CD4-positive, CD25-positive, alpha-beta regulatory T cell (primary cell): ENCODE measurements around the gene MAPK7. TPM values are rescaled to one million over a fixed set of nuclear protein-coding genes. Genes with fewer than 3 reads are reported as not detected.

Experiments
- ATAC-seq, 2 donors: fragments of 150-1000 bp; cut with Tn5 transposase; one replicate each; pipeline ENCODE4 v1.10.0; 2021; ENCODE audit warnings: low read depth in 2 of 2, moderate number of reproducible peaks in 2 of 2, moderate library complexity in 1 of 2
- DNase-seq, 3 donors: peaks; one replicate each; pipeline versions ENCODE4 v3.0.0 to v3.0.0-alpha.2; 2012 to 2022; ENCODE audit warnings: mixed read lengths in 1 of 3
- H3K27ac ChIP-seq: one replicate; pipeline ENCODE4 v1.7.0; 2013; ENCODE audit warnings: mild to moderate bottlenecking, low read length; ENCODE audit not compliant: insufficient read depth, poor library complexity, severe bottlenecking
- H3K27me3 ChIP-seq: one replicate; pipeline ENCODE4 v1.7.0; 2013; ENCODE audit warnings: low read length; ENCODE audit not compliant: control insufficient read depth, insufficient read depth
- H3K36me3 ChIP-seq: one replicate; pipeline ENCODE4 v1.7.0; 2013; ENCODE audit warnings: mild to moderate bottlenecking, low read length, moderate library complexity; ENCODE audit not compliant: control insufficient read depth, insufficient read depth
- H3K4me1 ChIP-seq: 2 replicates; pipeline ENCODE4 v1.7.0; 2013; ENCODE audit warnings: mild to moderate bottlenecking, low read length; ENCODE audit not compliant: insufficient read depth, control insufficient read depth, poor library complexity, severe bottlenecking
- H3K4me3 ChIP-seq: one replicate; pipeline ENCODE4 v1.7.0; 2013; ENCODE audit warnings: low read depth, mild to moderate bottlenecking, low read length, moderate library complexity
- H3K9me3 ChIP-seq, 2 experiments: 1 replicate in 1 of 2; 2 replicates in 1 of 2; pipeline ENCODE4 v1.7.0; 2013; ENCODE audit warnings: low read length in 2 of 2, mild to moderate bottlenecking in 1 of 2, moderate library complexity in 1 of 2; ENCODE audit not compliant: control insufficient read depth in 2 of 2
- H3K27ac Mint-ChIP-seq, 3 donors: one replicate each; pipeline ENCODE4 v1.8.0; 2020 to 2022; ENCODE audit warnings: mild to moderate bottlenecking in 3 of 3, mixed read lengths in 3 of 3, moderate library complexity in 2 of 3
- H3K27me3 Mint-ChIP-seq: one replicate; pipeline ENCODE4 v1.8.0; 2022; ENCODE audit warnings: mild to moderate bottlenecking, mixed read lengths
- H3K36me3 Mint-ChIP-seq: one replicate; pipeline ENCODE4 v1.8.0; 2020; ENCODE audit warnings: mixed read lengths
- H3K4me1 Mint-ChIP-seq, 4 donors: one replicate each; pipeline ENCODE4 v1.8.0; 2020 to 2022; ENCODE audit warnings: mixed read lengths in 4 of 4, mild to moderate bottlenecking in 1 of 4
- H3K4me3 Mint-ChIP-seq, 4 donors: one replicate each; pipeline ENCODE4 v1.8.0; 2020 to 2022; ENCODE audit warnings: mild to moderate bottlenecking in 4 of 4, mixed read lengths in 4 of 4, moderate library complexity in 3 of 4
- H3K9me3 Mint-ChIP-seq, 7 donors: one replicate each; pipeline ENCODE4 v1.8.0; 2020 to 2022; ENCODE audit warnings: mixed read lengths in 7 of 7, mild to moderate bottlenecking in 3 of 7, moderate library complexity in 2 of 7
- polyA plus RNA-seq, 4 donors: library from polyadenylated mRNA; unstranded; fragments of 300-500 nt; fragmentation: Illumina TruSeq; gene quantifications; one replicate each; pipeline ENCODE4 v1.2.3, GENCODE V29; 2021
- total RNA-seq: library from RNA; stranded (reverse); gene quantifications from one replicate; pipeline ENCODE4 v1.2.3, GENCODE V29; 2022

Gene MAPK7
- total and polyA plus RNA-seq, 5 donors from 2014 or later = 3.4 to 26.0 (median 5.1) TPM

- no peak overlapping the region for H3K4me3 ChIP-seq
- H3K36me3 ChIP-seq = no peaks in the 10 kb centered on the region
- H3K27me3 Mint-ChIP-seq = no peaks in the 10 kb centered on the region
- H3K4me1 Mint-ChIP-seq = no peaks in the 10 kb centered on the region
- no peaks in the 10 kb centered on the region for H3K9me3 Mint-ChIP-seq
- no peaks in the 10 kb centered on the region for H3K4me1 ChIP-seq
- ATAC-seq (no peak), DNase-seq (no peak)
- H3K27ac ChIP-seq = no peak overlapping the region
- H3K9me3 ChIP-seq = no peaks in the 10 kb centered on the region
- no peaks in the 10 kb centered on the region for H3K27me3 ChIP-seq
- H3K4me3 Mint-ChIP-seq = no peak overlapping the region
- H3K36me3 Mint-ChIP-seq = no peaks in the 10 kb centered on the region
- no peak overlapping the region for H3K27ac Mint-ChIP-seq
Measured at GRCh38 chr17:19333132-19333440, 45.2 kb upstream of the MAPK7 start.

DNA sequence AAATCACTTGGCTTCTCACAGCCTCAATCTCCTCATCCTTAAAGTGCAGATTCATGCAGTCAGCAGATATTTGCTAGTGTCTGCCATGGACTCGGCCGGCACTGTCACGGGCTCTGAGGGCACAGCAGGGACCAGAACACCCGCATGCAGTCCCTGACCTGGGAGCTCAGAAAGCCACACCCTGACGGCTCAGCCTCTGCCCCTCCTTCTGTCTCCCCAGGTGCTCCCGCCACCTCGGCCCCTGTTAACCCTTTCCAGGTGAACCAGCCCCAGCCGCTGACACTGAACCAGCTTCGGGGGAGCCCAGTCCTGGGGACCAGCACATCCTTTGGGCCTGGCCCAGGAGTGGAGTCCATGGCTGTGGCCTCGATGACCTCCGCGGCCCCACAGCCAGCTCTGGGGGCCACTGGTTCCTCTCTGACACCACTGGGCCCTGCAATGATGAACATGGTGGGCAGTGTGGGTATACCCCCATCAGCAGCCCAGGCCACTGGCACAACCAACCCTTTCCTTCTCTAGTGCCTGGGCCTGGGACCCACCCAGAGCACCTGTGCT is 44.5 kb upstream of the MAPK7 start:
- Mint-ChIP-seq H3K27me3 (no peaks in the 10 kb centered on the region), H3K4me1 (no peaks in the 10 kb centered on the region), H3K27ac (no peak overlapping the region), H3K9me3 (no peaks in the 10 kb centered on the region), H3K36me3 (no peaks in the 10 kb centered on the region), H3K4me3 (no peak overlapping the region)
- Histone ChIP-seq H3K4me1 (no peaks in the 10 kb centered on the region), H3K4me3 (no peak overlapping the region), H3K27me3 (no peaks in the 10 kb centered on the region), H3K27ac (no peak overlapping the region), H3K36me3 (no peaks in the 10 kb centered on the region), H3K9me3 (no peaks in the 10 kb centered on the region)
- no peak for DNase-seq
- ATAC-seq = no peak

DNA sequence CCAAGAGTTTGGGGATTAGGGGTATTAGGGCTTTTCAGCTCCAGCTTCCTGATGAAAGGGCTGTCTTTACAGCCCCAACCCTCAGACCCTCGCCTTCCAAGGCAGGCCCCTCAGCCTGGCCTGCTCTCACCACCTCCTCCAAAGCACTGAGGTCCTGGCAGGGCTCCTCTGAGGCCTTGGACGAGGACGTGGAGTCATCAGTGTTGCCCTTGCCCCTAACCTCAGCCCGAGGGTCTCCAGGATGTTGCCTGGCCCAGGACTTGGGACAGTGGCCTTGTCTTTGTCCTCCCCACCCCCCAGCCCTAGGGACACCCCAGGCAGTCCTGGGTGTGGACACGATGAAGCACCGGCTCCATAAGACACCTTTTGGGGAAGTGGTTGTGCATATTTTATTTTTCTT is 44.0 kb upstream of the MAPK7 start:
- Mint-ChIP-seq H3K9me3 (no peaks in the 10 kb centered on the region), H3K27me3 (no peaks in the 10 kb centered on the region), H3K36me3 (no peaks in the 10 kb centered on the region), H3K4me3 (no peak overlapping the region), H3K27ac (no peak overlapping the region), H3K4me1 (no peaks in the 10 kb centered on the region)
- no peaks in the 10 kb centered on the region for H3K36me3 ChIP-seq
- H3K9me3 ChIP-seq = no peaks in the 10 kb centered on the region
- no peak overlapping the region for H3K4me3 ChIP-seq
- DNase-seq = no peak
- no peaks in the 10 kb centered on the region for H3K4me1 ChIP-seq
- no peak for ATAC-seq
- H3K27me3 ChIP-seq = no peaks in the 10 kb centered on the region
- no peak overlapping the region for H3K27ac ChIP-seq

- ATAC-seq = no peak
- Mint-ChIP-seq H3K27me3 (no peaks in the 10 kb centered on the region), H3K9me3 (no peaks in the 10 kb centered on the region), H3K27ac (no peak overlapping the region), H3K4me1 (no peaks in the 10 kb centered on the region), H3K4me3 (no peak overlapping the region), H3K36me3 (no peaks in the 10 kb centered on the region)
- no peaks in the 10 kb centered on the region for H3K4me1 ChIP-seq
- H3K27ac ChIP-seq = no peak overlapping the region
- H3K4me3 ChIP-seq = no peak overlapping the region
- no peak for DNase-seq
- no peaks in the 10 kb centered on the region for H3K36me3 ChIP-seq
- no peaks in the 10 kb centered on the region for H3K27me3 ChIP-seq
- H3K9me3 ChIP-seq = no peaks in the 10 kb centered on the region
Measured at GRCh38 chr17:19335951-19336631, 42.2 kb upstream of the MAPK7 start.

DNA sequence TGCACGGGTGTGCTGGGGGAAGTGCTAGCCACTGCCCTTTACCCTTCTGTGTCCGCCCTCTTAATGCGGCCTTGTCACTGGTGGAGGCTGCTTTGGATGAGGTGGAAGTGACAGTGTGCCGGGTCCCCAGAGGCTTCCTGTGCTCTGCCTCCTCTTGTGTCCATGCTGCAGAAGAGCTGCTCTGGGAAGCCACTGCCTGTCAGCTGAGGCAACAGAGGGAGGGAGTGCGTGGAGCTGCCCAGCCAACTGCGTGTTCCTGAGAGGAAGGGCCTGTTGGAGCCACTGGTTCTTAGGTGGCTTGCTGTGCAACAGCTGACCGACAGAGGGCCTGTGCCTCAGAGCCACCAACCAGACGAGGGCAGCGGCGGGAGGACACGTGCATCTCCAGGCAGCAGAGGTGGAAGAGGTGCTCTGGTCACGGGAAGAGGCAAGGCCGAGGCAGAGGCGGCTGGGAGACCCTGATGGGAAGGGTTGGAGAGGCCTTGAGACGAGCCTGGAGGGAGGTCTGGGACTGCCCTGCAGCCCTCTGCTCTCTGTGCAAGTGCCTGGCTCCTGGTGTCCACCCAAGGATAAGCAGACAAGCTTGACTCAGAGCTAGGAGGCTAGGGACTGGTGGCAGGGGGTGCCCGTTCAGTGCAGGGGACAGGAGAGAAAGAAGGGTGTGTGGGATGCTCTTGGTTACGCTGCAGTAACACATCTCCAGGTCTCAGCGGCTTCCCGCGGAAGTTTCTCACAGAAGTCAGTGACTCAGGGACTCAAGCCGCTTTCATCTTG is 41.2 kb upstream of the MAPK7 start:
- no peaks in the 10 kb centered on the region for H3K9me3 Mint-ChIP-seq
- no peaks in the 10 kb centered on the region for H3K4me1 ChIP-seq
- no peaks in the 10 kb centered on the region for H3K27me3 ChIP-seq
- no peaks in the 10 kb centered on the region for H3K9me3 ChIP-seq
- DNase-seq (no peak), ATAC-seq (no peak)
- no peak overlapping the region for H3K4me3 Mint-ChIP-seq
- no peak overlapping the region for H3K4me3 ChIP-seq
- no peaks in the 10 kb centered on the region for H3K36me3 Mint-ChIP-seq
- H3K27ac ChIP-seq = no peak overlapping the region
- no peaks in the 10 kb centered on the region for H3K36me3 ChIP-seq
- no peaks in the 10 kb centered on the region for H3K27me3 Mint-ChIP-seq
- H3K4me1 Mint-ChIP-seq = no peaks in the 10 kb centered on the region
- no peak overlapping the region for H3K27ac Mint-ChIP-seq

DNA sequence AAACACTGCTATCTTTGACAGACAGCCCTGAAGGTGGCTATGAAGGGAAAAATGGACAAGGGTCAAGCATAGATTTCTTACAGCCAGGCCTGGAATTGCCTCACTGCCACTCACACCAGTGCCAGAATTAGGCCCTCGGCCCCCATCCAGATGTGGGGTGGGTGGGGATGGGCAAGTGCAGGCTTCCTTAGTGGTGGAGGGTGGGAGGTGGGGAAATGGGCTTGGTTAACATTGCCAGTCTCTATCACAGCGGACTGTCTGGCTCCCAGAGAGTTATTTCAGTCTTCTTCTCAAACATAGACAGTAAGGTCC is 40.6 kb upstream of the MAPK7 start:
- Mint-ChIP-seq H3K27me3 (no peaks in the 10 kb centered on the region), H3K4me3 (no peak overlapping the region), H3K4me1 (no peaks in the 10 kb centered on the region), H3K9me3 (no peaks in the 10 kb centered on the region), H3K36me3 (no peaks in the 10 kb centered on the region), H3K27ac (no peak overlapping the region)
- DNase-seq (no peak), ATAC-seq (no peak)
- Histone ChIP-seq H3K36me3 (no peaks in the 10 kb centered on the region), H3K9me3 (no peaks in the 10 kb centered on the region), H3K4me1 (no peaks in the 10 kb centered on the region), H3K4me3 (no peak overlapping the region), H3K27me3 (no peaks in the 10 kb centered on the region), H3K27ac (no peak overlapping the region)

DNA sequence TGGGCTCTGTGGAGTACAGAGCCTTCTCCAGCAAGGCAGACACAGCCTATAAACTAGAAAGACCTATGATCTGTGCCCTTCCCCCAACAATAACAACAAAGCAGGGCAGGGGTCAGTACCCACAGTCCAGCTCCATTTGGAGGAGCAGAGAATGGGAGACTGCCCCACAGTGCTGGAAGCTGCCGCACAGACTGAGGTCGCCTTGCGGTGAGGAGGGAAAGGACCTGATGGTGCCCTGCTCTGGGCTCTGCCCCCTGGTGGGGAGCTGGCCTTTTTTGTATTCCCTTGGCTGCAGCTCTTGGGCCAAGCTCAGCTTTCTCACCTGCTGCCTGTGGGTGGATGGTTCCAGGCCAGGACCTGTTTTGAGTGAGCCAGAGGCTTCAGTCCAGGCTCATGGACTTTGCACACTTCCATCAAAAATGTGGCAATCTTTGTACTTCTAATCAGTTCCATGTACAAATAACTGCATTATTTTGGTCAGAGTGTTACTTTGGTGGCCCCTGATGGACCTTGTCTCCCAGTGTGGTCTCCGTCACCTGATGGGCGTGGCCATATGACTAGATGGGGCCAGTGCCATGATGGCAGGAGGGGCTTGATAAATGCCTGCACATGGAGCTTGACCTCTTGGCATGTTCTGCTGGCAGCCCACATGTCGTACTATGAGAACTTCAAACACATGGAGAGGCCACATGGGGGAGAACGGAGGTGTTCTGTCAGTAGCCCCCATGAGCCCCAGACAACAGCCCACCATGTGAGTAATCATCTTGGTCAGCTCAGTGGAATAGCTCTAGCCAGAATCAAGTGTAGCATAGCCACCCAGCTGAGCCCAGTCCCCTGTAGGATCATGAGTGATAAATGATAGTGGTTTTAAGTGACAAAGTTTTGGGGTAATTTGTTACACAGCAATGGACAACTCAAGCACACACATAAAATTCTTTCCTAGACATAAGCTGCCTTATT is 40.0 kb upstream of the MAPK7 start:
- Histone ChIP-seq H3K9me3 (no peaks in the 10 kb centered on the region), H3K27me3 (no peaks in the 10 kb centered on the region), H3K27ac (no peak overlapping the region), H3K4me3 (no peak overlapping the region), H3K4me1 (no peaks in the 10 kb centered on the region), H3K36me3 (no peaks in the 10 kb centered on the region)
- Mint-ChIP-seq H3K27me3 (no peaks in the 10 kb centered on the region), H3K4me1 (no peaks in the 10 kb centered on the region), H3K27ac (no peak overlapping the region), H3K4me3 (no peak overlapping the region), H3K36me3 (no peaks in the 10 kb centered on the region), H3K9me3 (no peaks in the 10 kb centered on the region)
- ATAC-seq = peak; percentile 72 to 79
- peak; percentile 48 to 76 (median 65) for DNase-seq
